GM04503 (cell line): ENCODE results near the gene RAB4A.
"Not testable (repeated sequence)": the region's sequence is repeated elsewhere in the genome, so short reads cannot be mapped to it uniquely, and the experiment has no call there.

Experiments used
- DNase-seq: peaks from one replicate; pipeline ENCODE4 v3.0.0-alpha.2; 2012; ENCODE audit warnings: low read depth

Gene RAB4A

GRCh38 chr1:229298420-229298819 is 27.5 kb downstream of the RAB4A start:
- no peak for DNase-seq

GRCh38 chr1:229298887-229299503 is 28.1 kb downstream of the RAB4A start:
- no peak for DNase-seq

- no peak for DNase-seq
Measured at GRCh38 chr1:229300099-229300757, 29.3 kb downstream of the RAB4A start.

DNA sequence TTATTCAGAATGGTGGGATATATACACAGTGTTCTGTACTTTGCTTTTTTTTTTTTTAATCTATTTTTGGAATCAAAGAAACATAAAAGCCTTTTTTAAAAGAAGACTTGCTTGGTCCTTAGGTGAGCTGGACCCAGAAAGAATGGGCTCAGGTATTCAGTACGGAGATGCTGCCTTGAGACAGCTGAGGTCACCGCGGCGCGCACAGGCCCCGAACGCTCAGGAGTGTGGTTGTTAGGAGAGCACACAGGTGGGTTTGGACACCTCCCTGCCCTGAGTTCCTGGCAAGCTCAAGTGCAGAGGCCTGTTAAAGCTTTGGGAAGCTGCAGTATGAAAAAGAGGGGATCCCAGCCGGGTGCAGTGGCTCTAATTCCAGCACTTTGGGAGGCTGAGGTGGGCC is 31.8 kb downstream of the RAB4A start:
- DNase-seq = no peak

GRCh38 chr1:229303855-229304254 is 32.9 kb downstream of the RAB4A start:
- no peak for DNase-seq

GRCh38 chr1:229305392-229305791 is 34.5 kb downstream of the RAB4A start:
- DNase-seq = no peak

- DNase-seq = no peak
Measured at GRCh38 chr1:229309074-229309473, 38.2 kb downstream of the RAB4A start.

DNA sequence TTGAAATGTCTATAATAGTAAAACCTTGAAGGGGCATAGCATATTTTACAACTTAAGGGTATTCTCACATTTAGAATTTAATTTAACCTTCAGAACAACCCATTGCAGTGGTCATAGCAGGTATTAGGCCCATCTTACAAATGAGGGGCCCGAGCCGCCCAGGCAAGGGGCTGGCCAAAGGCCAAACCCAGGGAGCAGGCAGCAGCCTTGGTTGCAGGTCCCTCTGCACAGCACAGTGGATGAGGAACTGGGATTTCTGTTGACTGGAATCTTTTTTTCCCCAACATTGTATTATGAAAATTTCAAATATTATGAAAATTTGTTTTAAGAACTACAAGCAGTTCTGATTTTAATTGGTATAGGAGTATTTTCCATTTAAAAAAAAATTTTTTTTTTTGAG is 38.8 kb downstream of the RAB4A start:
- DNase-seq = no peak

- no peak for DNase-seq
Measured at GRCh38 chr1:229310833-229311232, 39.9 kb downstream of the RAB4A start.

DNA sequence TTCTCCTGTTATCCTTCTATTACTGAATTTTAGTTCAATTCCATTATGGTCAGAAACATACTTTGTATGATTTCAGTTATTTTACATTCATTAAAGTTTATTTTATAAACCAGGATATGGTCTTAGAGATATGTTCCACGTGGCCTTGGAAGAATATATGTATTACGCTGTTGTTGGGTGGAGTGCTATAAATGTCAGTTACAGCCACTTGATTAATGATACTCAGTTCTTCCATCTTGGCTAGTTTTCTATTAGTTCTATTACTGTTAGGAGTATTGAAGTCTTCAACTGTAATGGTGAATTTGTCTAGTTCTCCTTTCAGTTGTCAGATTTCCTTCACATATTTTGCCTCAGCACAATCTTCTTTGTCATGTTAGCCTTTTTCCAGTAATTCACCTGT is 45.3 kb downstream of the RAB4A start:
- DNase-seq = no peak

GRCh38 chr1:229318056-229318455 is 47.1 kb downstream of the RAB4A start:
- no peak for DNase-seq

- DNase-seq = no peak
Measured at GRCh38 chr1:229319487-229319886, 48.6 kb downstream of the RAB4A start.

DNA sequence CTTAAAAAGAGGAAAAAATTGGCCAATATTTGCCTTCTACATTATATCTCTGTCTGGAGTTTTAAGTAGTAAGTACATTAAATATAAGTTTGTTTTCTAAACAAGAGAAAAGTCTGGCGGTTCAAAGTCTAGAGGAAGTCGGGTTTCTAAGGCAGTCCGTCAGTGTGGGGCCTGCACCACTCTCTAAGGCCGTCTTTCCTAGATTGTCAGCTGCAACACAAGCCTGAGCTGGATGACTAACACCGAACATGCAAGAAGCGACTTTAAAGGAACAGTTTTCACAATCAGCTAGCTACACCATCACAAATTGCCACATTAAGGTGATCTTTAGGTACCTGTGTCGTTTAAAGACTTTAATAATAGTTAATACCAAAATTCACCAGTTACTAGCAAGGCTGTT is 52.3 kb downstream of the RAB4A start:
- no peak for DNase-seq

GRCh38 chr1:229323885-229324553 is 53.1 kb downstream of the RAB4A start:
- no peak for DNase-seq

- no peak for DNase-seq
Measured at GRCh38 chr1:229325401-229325800, 54.5 kb downstream of the RAB4A start.

DNA sequence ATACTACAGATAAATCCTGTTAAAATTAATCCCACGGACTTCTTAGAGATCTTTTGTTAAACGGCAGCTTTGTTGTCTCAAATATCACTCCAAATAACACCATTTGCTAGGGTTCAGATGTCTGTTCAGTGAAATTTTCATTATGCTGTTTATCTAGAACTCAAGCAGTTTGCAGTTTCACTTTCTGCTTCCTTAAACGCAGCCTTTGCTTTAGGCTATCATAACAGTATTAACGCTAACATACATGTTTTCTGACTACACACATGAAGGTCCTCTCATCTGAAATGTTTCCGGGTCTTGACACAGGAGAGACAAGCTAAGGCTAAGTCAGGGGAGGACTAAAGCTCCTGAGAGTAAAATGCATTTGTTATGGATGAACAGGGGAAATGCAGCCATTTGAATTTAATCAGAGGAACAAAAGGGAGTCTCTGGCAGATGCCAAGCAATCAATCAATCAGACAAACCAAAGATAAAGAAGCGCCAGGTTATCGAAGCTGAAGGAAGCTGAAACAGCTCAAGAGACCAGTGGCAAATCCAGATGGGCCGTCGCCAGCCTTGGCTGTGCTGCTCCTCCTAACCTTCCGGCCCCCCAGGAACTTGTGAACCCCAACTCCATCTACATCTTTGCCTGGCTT is 55.1 kb downstream of the RAB4A start:
- no peak for DNase-seq

DNA sequence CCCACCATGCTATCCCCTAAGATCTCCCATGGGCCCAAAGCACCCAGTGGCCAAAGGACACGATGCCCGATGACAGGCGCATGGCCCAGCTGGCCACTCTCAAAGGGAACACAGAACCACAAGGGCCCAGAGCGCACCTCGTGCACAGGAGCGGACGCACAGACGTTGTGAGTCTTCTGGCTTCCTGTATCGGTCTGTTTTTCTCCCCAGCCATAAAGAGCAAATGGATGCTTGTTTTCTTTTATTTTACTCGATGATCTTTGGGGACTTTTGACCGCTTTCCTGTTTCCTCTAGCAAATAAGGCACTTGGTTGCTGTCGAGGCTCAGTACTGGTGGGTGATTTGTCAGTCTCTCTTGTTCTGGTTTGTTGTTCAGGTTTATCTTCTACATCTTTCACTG is 55.7 kb downstream of the RAB4A start:
- DNase-seq = no peak

DNA sequence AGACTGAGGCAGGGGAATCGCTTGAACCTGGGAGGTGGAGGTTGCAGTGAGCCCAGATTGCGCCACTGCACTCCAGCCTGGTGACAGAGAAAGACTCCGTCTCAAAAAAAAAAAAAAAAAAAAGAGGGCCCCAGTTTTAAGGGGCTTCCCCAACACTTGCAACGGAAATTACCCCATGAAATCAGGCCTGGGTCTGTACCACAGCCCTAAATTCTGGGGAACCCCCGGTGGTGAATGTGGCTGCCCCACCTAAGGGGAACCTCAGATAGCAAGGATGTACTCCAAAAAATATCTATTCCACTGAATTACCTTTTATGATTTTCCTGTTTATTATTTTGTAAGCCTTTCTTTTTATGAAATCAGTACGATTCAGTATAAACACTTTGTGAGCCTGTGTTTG is 56.9 kb downstream of the RAB4A start:
- not testable (repeated sequence) for DNase-seq

DNA sequence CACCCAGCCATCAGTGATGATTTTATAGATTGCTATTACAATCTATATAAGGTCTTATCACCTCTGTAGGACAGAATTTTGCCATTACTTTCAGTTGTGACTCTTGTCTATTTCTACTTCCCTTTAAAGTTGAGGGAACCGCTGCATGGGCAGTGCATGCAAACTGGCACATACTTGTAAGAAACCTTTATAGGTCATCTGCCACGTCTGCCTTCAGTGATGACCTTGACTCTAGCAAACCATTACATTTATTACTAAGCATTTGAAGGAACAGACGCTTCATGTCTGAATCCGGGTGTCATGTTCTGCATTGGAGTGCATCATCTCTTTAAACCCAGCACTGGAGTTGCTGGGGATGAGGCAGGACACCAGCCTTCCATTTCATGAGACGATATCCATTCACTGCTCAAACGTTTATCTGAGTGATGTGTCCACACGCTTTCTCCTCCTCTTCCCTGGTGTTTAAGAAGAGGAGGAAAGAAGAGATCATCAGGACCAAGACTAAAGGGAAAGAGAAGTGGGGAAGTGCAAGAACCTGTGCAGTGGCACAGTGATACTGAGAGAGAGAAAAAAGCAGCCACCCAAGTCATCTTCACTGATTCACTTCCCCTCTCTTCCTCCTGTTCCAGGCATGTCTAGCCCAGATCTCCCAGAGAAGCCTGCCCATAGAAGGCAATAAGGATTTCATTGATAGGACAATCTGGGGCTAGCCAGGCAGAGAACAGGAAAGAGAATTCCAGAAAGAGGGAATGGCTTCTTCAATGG is 57.9 kb downstream of the RAB4A start:
- DNase-seq = no peak

- DNase-seq = no peak
Measured at GRCh38 chr1:229334269-229334668, 63.4 kb downstream of the RAB4A start.

GRCh38 chr1:229334716-229335115 is 63.8 kb downstream of the RAB4A start:
- no peak for DNase-seq

GRCh38 chr1:229336345-229336744 is 65.4 kb downstream of the RAB4A start:
- no peak for DNase-seq
